Left renal cortex interstitium (tissue), 4 donors: ENCODE results near the gene FOXP4. TPM values are rescaled to one million over a fixed set of nuclear protein-coding genes. Genes with fewer than 3 reads are reported as not detected.

Source experiments
- DNase-seq, 4 donors: peaks; one replicate each; pipeline ENCODE4 v3.0.0-alpha.2; 2013; ENCODE audit warnings: low read depth in 4 of 4, low spot score in 2 of 4, missing footprints in 1 of 4
- polyA plus RNA-seq, 4 donors: library from polyadenylated mRNA; unstranded; fragments of 120-200 nt; gene quantifications; one replicate each; pipeline ENCODE4 v1.2.1, GENCODE V29; 2013; ENCODE audit not compliant: insufficient read length in 4 of 4

The FOXP4 gene
- polyA plus RNA-seq, 4 donors = 24.5 to 50.2 (median 36.3) TPM

- no peak for DNase-seq
Measured at GRCh38 chr6:41580690-41581089, 34.5 kb downstream of the FOXP4 start.

GRCh38 chr6:41581381-41581991 lies 35.3 kb downstream of the FOXP4 start:
- DNase-seq = no peak

- DNase-seq = no peak
Measured at GRCh38 chr6:41582540-41582939, 36.4 kb downstream of the FOXP4 start.

GRCh38 chr6:41583565-41583964 lies 37.4 kb downstream of the FOXP4 start:
- no peak for DNase-seq

- DNase-seq = no peak
Measured at GRCh38 chr6:41584205-41584604, 38.0 kb downstream of the FOXP4 start.

- DNase-seq = no peak
Measured at GRCh38 chr6:41584668-41585205, 38.6 kb downstream of the FOXP4 start.

- DNase-seq = no peak
Measured at GRCh38 chr6:41585605-41586004, 39.4 kb downstream of the FOXP4 start.

GRCh38 chr6:41586252-41587007 lies 40.2 kb downstream of the FOXP4 start:
- no peak for DNase-seq

- no peak for DNase-seq
Measured at GRCh38 chr6:41587131-41587879, 41.1 kb downstream of the FOXP4 start.

GRCh38 chr6:41588111-41588510 lies 41.9 kb downstream of the FOXP4 start:
- no peak for DNase-seq

- DNase-seq = no peak
Measured at GRCh38 chr6:41589223-41589622, 43.0 kb downstream of the FOXP4 start.

GRCh38 chr6:41589636-41590622 lies 43.7 kb downstream of the FOXP4 start:
- DNase-seq = no peak

- DNase-seq = no peak
Measured at GRCh38 chr6:41591122-41591521, 44.9 kb downstream of the FOXP4 start.

- peak in 2 of 4 donors; percentile 56 to 72 for DNase-seq
Measured at GRCh38 chr6:41591859-41592502, 45.8 kb downstream of the FOXP4 start.

GRCh38 chr6:41593406-41593805 lies 47.2 kb downstream of the FOXP4 start:
- no peak for DNase-seq

- DNase-seq = no peak
Measured at GRCh38 chr6:41593839-41594238, 47.7 kb downstream of the FOXP4 start.

- no peak for DNase-seq
Measured at GRCh38 chr6:41594326-41594725, 48.1 kb downstream of the FOXP4 start.

GRCh38 chr6:41594766-41595165 lies 48.6 kb downstream of the FOXP4 start:
- DNase-seq = no peak

- no peak for DNase-seq
Measured at GRCh38 chr6:41595166-41595565, 49.0 kb downstream of the FOXP4 start.
